Measurements from ENCODE around the gene MYO5C. TPM values are rescaled to one million over a fixed set of nuclear protein-coding genes. Genes with fewer than 3 reads are reported as not detected.
A peak's percentile ranks its signal among the peaks of the same experiment; 100 is the strongest.

The MYO5C gene
- total RNA-seq (2014; rRNA removed; shearing (Covaris generic)) = 15.9 and 23.4 TPM in 2 replicates

DNA sequence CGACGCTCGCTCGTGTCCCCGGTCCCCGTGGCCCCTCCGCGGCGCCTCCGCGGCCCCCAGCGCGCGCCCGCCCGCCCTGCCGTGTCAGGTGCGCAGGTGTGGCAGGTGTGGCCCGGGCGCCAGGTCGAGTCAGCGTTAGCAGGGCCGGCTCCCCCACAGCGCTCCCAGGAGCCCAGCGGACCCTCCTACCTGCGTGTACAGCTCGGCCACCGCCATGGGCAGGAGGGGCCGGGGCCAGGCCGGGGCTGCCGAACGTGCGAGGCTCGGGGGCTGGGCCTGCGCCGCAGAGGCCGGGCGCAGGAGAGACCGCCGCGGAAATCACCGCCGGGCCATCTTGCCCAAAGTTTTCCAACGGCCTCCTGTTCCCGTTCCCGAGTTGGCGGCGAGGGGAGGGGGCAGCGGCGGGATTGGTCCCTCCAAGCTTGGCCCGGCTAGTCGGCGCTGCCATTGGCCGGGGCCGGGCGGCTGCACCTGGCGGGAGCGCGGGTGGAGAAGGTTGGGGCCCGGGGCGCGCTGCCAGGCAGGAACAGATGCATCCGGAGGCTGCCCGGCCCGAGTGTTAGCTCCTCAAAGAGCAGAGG is at the start of gene MYO5C:
Gene MYO5C (minus strand): TSS at position 384 of the 581 bp plus-strand sequence. CDS start 168 bp downstream, at position 216.
- peak; percentile 92 for DNase-seq (ENCODE audit: low spot score)

DNA sequence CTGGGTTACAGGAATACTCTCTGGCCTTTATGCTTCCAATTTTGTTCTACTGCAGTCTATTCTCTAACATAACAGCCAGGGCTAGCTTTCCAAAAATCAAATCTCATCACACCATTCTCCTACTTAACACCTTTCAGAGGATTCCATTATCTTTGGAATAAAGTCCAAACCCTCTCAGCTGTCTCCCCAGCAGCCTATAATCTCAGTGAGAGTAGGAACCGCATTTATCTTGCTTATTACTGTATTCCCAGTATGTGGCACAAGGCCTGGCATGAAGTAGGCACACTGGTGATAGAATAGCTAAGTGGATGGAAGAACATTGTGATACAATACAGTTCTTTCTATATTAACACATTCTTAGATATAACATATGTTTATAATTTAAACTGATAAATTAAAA is 49.0 kb upstream of the MYO5C start:
- DNase-seq (ENCODE audit: low spot score) = no peak

- DNase-seq (ENCODE audit: low spot score) = no peak
Measured at GRCh38 chr15:52343831-52344230, 48.2 kb upstream of the MYO5C start.

DNA sequence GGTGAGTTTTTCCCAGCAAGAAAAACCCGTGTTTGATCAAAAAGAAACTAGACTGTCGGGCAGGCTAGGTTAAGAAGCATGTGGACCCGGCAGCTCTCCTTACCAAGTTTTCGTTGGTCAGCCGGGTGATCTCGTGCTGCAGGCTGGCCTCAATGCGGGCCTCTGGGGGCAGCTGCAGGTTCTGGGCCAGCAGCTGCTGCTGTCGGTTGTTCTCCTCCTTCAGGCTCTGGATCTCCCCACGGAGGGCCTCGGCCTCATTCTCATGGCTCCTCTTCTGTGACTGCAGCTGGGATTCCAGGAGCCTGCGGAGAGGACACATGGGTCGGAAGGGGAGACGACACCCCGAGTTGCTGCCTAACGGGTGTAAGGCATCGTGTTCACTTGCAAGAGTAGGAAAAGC is 44.5 kb upstream of the MYO5C start:
- DNase-seq (ENCODE audit: low spot score) = no peak

- DNase-seq (ENCODE audit: low spot score) = no peak
Measured at GRCh38 chr15:52338891-52339290, 43.3 kb upstream of the MYO5C start.

GRCh38 chr15:52338058-52338457 is 42.5 kb upstream of the MYO5C start:
- no peak for DNase-seq (ENCODE audit: low spot score)

- no peak for DNase-seq (ENCODE audit: low spot score)
Measured at GRCh38 chr15:52337198-52337853, 41.7 kb upstream of the MYO5C start.

GRCh38 chr15:52336529-52336928 is 40.9 kb upstream of the MYO5C start:
- peak; percentile 49 for DNase-seq (ENCODE audit: low spot score)

DNA sequence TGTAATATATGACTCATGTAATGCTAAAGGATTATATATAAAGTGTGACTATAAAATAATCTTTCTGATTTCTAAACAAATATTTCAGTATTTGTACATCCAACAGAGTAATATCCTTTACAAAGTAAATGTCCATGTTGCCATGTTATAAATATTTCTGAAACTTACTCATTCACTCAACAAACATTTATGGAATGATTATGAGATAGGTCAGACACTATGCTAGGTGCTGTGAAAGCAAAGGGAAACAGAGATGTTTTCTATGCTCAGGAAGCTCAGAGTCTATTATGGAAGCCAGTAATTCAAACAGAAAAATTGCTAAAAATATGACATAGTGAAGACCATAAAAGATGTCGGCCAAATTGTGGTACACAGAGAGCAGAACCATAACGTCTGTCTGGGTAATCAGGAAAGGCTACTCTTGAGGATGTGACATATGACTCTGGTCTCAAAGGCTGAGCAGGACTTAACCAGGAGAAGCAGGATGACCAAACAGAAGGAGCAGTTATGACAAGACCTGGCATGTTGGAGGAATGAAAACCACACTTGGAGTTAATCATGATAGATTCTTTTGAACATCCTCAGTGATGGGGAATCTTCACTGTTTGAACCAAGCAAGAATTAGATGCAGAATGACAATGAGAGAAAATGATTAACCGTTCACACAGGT is 39.0 kb upstream of the MYO5C start:
- DNase-seq (ENCODE audit: low spot score) = no peak

DNA sequence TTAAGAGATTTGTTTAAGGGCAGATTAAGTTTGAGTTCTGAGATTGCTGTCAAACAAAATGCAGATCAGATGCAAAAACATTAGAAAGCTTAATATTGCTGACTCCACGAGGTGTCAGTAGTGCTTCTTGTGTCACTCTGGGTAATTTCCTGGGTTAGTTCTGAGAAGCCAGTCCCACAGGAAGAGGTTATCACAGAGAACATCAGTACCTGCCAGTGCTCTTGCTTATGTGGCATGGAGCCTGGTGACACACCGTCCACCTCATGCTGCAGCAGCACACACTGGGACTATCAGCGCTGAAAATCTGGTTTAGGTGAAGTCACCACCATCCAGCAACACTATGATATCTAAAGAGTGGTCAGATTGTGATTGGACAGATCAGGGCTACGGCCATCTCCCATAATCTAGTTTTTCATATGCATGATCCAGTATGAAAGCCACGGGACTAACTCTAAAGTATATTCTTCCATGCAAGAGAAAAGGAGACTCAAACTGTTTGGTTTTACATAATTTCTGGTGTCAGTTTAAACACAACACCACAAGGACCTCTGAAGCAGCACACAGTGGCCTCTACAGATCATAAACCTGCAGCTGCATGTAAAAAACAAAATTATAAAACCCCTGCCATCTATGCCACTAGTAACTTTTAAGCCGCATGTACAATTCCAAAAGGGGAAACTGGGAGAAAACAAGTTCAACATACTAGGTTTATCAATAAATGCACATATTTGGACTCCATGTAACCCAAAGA is 36.1 kb upstream of the MYO5C start:
- peak; percentile 81 for DNase-seq (ENCODE audit: low spot score)

DNA sequence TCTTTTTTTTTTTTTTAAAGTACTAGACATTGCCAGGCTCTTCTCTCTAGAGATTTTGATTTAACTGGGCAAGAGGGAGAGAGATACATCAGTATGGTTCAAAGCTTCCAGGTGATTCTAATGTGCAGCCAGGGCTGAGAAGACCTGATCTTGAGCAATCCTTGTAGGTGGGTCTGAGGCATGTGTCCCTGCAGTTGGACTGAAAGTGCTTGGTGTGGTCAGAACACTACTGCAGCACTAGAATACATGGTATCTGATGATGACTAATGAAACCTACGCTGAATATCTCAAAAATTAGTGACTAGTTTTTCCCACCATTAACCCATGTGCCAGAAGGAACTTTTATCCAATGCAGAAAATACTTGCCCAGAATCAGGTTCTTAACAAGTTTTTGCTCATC is 34.4 kb upstream of the MYO5C start:
- no peak for DNase-seq (ENCODE audit: low spot score)

- no peak for DNase-seq (ENCODE audit: low spot score)
Measured at GRCh38 chr15:52329150-52329549, 33.5 kb upstream of the MYO5C start.

DNA sequence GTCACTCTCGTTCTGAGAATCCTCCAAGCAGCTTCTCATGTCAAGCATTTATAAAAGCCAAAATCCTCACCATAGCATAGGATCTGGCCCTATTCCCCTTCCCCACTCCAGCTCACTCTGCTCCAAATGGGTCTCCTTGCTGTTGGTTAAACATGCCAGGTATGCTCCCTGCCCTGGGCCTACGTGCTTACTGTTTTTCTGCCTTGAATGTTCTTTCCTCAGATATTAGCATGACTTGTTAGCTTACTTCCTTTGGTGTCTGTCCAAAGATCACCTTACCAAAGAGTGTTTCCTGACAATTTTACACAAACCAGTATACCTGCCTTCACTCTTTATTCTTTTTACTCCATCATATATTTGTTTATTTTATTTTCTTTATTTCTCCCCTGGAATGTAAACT is 33.1 kb upstream of the MYO5C start:
- no peak for DNase-seq (ENCODE audit: low spot score)

GRCh38 chr15:52326756-52327155 is 31.2 kb upstream of the MYO5C start:
- no peak for DNase-seq (ENCODE audit: low spot score)

GRCh38 chr15:52324109-52324508 is 28.5 kb upstream of the MYO5C start:
- DNase-seq (ENCODE audit: low spot score) = no peak

DNA sequence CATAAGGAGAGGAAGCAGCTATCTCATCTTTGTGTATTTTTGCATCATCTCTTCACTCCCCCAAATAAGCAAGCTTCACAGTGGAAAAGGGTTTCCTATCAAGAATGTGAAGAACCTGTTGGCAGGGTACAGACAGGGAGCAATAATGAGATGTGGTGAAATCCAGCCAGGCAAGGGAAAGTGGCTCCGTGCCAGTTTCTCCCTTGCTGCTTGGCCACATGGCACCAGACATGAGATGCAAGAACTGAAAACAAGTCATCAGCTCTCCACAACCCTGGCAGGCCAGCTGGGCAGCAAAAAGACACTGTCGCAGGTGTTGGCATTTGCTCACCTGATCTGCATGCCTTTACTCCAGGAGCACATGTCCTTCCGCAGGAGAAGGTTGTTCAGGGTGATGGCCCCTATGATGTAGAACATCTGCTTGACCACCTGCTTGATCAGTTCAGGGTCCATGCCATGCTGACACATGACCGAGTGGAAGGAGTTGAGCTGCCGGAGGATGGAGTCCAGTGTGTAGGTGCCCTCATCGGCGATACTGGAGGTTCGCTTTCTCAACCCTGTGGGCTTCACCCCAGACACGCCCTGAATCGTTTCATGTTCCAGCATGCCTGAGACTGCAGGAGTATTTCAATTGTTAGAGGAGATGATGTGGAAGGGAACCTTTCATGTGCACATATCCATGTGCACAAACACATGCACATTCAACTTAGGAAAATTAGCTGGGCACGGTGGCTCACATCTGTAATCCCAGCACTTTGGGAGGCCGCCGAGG is 23.3 kb upstream of the MYO5C start:
- DNase-seq (ENCODE audit: low spot score) = peak; percentile 23

DNA sequence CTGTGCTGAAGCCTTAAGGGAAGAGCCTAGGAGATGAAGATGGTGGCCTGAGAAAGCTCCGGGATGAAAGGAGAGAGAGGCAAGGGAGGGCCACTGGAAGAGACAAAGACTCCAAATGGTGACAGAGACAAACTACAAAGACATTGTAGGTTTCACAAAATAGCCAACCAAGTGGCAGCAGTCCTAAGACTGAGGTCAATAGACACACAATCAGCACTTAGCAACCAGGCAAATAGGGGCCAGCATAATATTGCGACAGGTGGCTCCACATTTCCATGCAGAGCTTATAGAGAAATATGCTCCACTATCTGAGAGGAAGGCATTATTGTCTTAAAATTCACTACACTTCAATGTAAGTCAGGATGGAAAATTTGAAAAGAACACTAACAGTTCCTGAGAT is 22.1 kb upstream of the MYO5C start:
- no peak for DNase-seq (ENCODE audit: low spot score)

- DNase-seq (ENCODE audit: low spot score) = no peak
Measured at GRCh38 chr15:52317022-52317421, 21.4 kb upstream of the MYO5C start.

GRCh38 chr15:52309154-52309548 is 13.5 kb upstream of the MYO5C start:
- no peak for DNase-seq (ENCODE audit: low spot score)

DNA sequence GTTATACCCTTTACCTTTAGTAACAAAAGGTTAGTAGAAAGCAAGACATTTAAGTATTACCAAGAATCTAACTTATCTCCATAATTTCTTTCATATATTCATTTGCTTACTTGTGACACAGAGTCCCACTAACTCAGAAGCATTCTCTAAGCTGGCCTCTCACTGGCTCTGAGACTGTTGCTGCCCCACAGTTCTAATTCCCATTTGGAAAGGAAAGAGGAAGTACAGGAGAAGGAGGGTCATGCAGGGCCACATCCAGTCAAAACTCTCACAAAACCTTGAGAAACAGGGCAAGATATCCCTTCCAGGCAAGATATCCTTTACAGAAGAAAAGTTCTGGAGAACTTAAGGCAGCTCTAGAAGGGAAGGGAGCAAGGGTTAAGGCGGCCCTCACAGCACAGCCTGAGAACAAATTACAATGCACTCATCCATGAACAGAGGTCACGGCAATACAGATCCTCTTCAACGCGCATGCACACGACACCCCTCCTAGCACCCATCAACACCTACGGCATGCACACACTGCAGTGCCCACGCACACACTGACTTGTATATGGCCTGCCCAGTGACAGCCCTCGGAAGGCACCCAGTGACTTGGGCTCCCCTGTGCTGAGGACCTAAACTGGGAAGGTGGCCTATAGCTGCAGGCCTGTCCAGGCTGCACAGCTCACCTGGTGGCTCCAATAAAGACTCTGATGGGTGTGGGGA is 13.0 kb upstream of the MYO5C start:
- no peak for DNase-seq (ENCODE audit: low spot score)

- no peak for DNase-seq (ENCODE audit: low spot score)
Measured at GRCh38 chr15:52307847-52308246, 12.2 kb upstream of the MYO5C start.
